ENCODE data around the gene NTM.

The NTM gene

DNA sequence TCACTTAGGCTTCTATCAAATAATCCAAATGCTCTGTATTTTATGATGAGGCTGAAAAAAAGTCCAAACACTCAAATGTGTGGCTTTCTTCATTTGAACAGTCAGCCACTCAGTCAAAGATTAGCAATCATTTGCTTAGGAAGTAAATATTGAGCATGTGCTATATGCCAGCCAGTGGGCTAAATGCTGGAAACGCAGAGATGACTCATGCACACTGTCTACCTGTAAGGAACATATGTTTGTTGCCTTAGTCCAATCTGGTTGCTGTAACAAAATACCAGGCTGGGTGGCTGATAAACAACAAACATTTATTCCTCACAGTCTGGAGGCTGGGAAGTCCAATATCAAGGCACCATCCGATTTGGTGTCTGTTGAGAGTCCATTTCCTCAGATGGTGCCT lies 617.3 kb downstream of the NTM start:
- TF ChIP-seq ZNF274 (IDR thresholded peaks at IDR 0.05; ENCODE audit: low read depth, low read length): no peak
- H3K4me3 ChIP-seq (ENCODE audit: low read length): no peak overlapping the region

DNA sequence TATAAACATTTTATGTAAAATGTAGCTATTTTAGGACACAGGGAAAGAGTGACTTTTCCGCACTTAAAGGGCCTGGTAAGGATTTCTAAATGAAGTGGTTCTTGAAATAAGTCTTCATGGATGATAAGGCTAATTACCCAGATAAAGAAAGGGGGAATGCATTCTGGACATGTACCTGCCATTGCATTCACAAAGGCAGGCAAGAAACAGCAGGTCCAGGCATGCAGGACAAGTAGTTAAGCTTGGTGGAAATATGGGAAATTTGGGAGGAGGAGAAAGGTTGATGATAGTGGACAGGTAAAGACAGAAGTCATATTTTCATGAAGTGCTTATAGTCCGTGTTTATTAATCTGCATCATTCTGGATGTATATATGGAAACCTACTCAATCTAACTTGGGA lies 621.2 kb downstream of the NTM start:
- H3K4me3 ChIP-seq (ENCODE audit: low read length): no peak overlapping the region
- no peak for TF ChIP-seq ZNF274 (IDR thresholded peaks at IDR 0.05; ENCODE audit: low read depth, low read length)

DNA sequence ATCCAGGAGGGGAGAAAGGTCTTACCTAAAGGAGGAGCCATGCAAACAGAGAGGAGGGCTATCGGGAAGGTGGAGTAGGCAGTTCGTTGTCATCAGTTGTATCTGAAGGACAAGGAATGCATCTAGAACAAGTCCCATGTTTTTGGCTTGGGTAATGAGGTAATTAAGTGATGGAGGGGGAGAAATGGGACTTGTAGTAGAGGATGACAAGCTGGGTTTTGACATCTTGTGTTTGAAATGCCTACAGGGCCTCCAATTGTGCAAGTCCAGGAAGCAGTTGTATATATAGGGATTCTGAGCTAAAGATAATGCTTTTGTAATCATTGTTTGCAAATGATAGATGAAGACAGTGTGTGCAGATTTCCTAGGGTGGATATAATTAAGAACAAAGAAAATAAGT lies 622.8 kb downstream of the NTM start:
- TF ChIP-seq ZNF274 (IDR thresholded peaks at IDR 0.05; ENCODE audit: low read depth, low read length): no peak
- no peak overlapping the region for H3K4me3 ChIP-seq (ENCODE audit: low read length)

DNA sequence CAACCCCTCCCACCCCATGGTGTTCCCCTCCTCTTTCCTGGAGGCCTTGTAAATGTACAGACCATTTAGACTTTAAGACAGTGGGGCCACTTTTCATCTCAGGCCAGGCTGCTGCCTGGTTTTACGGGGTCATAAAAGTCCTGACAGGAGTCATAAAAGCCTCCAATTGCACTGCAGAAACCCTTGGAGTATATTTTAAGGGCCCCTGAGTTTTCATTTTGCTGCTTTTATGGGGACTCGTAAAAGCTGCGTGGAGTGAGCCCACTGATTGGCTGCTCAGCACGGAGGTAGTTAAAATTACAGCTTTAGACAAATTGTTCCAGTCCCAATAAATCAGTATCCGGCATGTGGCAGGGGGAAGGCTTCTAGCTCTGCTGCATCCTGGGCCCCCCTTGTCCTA lies 627.6 kb downstream of the NTM start:
- no peak overlapping the region for H3K4me3 ChIP-seq (ENCODE audit: low read length)
- TF ChIP-seq ZNF274 (IDR thresholded peaks at IDR 0.05; ENCODE audit: low read depth, low read length): no peak

DNA sequence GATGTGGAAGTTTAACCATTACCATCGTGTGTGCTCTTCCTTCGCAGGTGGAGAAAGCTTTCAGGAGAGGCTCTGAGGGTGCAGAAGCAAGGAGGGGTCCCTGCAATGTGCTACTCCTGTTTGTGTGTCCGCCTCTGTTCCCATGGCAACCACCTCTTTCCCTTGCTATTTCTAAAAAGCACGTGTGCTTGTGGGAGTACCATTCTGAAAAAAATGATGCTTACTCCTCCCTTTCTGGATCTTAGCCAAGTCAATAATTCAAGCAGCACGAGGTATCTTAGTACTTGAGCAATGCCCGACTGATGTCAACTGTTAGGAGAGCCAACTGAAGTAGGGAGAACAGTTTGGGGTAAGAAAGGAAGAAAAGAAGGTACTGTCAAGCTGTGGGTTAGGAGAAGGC lies 628.7 kb downstream of the NTM start:
- TF ChIP-seq ZNF274 (IDR thresholded peaks at IDR 0.05; ENCODE audit: low read depth, low read length): no peak

DNA sequence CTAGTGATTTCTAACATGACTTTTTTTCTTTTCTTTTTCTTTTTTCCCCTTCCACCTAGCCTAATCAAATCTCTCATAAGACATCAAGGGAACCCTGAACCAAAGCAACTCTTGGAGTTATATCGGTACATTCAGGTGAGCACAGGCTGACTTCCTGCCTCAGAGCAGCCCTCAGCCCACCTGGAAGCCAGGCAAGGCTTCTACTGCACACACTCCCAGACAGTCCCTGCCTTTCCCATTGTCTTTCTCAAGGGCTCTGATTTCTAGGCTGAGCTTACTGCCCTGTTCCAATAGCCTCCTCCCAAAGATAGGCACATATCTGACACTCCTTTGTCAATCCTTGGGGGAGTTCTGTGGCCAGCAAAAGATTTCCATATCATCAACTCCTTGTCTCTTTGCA lies 629.5 kb downstream of the NTM start:
- TF ChIP-seq ZNF274 (IDR thresholded peaks at IDR 0.05; ENCODE audit: low read depth, low read length): no peak
- H3K4me3 ChIP-seq (ENCODE audit: low read length): no peak overlapping the region

More for the DNA sequence above, 628.7 kb downstream of the NTM start:
- H3K4me3 ChIP-seq (ENCODE audit: low read length): no peak overlapping the region

DNA sequence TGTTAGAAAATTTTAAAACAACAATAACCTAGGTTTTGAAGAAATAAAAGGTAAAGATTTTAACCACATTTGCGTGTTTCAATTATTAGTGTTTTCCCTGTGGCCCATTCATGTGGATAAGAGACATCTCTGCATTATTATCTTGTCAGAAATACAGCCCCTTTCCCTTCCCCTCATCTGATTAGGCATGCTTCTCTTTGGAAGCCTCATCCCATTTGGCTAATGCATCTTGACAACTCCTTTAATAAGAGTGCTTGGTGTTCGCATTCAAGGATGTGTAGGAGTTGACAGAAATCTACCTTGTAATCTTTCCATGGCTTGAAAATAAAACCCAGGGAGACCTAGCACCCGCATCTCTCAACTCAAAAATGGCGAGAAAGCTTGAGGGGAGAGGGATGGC lies 635.5 kb downstream of the NTM start:
- no peak overlapping the region for H3K4me3 ChIP-seq (ENCODE audit: low read length)
- no peak for TF ChIP-seq ZNF274 (IDR thresholded peaks at IDR 0.05; ENCODE audit: low read depth, low read length)

DNA sequence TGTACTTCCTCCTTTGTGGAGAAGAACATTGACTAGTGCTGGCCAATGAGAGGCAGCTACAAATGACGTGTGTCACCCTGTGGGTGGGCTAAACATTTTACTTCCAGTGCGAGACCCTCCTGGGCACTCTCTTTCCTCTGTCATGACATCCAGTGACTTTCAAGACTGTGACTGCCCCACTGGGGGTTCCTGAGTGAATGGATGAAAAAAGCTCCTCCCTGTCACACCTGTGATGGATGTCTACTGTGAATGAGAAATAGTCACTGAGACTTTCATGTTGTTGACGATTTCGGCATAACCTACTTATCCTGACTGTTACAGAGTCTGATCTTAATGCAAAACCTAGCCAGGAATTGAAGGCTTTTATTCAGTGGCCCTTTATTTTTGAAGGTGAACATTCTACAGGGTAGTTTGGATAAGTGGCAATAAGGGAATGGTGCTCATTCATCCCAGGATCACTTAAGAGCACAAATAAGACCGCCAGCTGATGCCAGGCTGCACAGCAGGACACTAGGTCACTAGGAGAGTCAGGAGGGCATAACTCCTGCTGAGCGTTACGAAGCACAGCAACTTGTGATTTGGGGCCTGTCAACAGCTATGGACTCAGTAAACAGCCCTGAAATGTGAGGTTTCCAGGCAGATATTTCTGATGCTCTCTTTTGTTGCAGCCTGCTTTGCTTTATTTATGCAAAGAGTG lies 636.6 kb downstream of the NTM start:
- no peak for TF ChIP-seq ZNF274 (IDR thresholded peaks at IDR 0.05; ENCODE audit: low read depth, low read length)
- H3K4me3 ChIP-seq (ENCODE audit: low read length): no peak overlapping the region

DNA sequence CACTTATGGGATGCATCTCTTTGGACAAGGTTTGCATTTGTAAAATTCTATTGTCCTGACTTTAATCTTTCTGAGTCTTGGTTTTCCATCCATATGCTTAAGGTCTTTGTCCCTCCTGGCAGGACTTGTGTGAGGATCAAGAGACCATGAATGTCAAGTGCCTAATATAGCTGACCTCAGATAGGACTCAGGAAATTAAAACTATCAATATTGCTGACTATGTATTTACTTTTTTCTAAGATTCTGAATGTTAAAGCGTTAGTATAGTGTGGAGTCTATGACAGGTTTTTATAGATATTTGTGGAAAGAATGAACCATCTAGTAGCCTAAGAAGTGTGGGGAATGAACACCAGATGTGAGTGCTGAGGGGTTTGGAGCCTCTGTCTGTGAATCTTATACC lies 637.8 kb downstream of the NTM start:
- no peak overlapping the region for H3K4me3 ChIP-seq (ENCODE audit: low read length)
- TF ChIP-seq ZNF274 (IDR thresholded peaks at IDR 0.05; ENCODE audit: low read depth, low read length): no peak

DNA sequence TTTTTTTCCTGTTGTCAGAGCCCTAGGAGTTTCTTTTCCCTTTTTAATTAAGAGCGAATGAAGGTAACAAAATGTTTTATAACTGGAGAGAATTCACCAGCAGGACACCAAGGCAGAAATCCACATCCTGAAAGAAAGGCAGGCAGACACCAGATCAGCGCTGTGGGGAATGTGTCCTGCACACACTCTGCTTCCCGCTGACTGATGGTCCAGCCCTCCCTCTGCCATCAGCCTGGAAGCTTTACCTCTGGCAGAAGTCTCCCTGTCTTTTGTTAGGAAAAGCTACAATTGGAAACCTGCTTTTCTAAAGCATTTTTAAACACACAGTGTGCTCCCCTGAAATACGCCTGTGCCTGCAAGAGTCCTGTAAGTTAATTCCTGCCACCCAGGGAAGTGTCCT lies 638.5 kb downstream of the NTM start:
- TF ChIP-seq ZNF274 (IDR thresholded peaks at IDR 0.05; ENCODE audit: low read depth, low read length): no peak

DNA sequence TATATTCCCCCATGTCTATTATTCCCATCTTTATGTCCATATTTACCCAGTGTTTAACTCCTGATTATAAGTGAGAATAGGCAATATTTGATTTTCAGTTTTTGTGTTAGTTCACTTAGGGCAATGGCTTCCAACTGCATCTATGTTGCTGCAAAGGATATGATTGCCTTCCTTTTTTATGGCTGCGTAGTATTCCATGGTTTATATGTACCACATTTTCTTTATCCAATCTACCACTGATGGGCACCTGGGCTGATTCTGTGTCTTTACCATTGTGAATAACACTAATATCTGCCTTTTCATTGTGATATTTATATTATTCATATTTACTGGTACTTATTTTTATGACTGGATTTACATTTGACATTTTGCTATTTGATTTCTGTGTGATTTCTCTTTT lies 649.6 kb downstream of the NTM start:
- H3K4me3 ChIP-seq (ENCODE audit: low read length): no peak overlapping the region
- TF ChIP-seq ZNF274 (IDR thresholded peaks at IDR 0.05; ENCODE audit: low read depth, low read length): no peak

More for the DNA sequence above, 638.5 kb downstream of the NTM start:
- H3K4me3 ChIP-seq (ENCODE audit: low read length): no peak overlapping the region

DNA sequence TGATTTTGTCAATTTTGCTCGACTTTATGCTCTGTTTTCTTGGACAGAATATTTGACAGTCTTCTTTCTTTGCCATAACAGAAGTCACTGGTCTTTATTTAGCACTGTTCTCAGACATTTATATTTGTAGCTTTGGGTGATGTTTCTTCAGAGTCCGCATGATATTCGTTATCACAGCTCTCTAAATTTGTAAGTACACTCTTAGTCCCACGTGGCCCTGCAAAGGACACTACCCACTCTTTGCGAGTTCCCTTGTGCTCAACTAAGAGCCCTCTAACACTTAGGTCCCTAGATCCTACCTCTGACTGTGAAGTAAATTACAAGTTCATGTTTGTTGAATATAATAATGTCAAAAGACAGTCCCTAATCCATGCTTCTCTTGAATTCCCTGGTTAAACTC lies 651.9 kb downstream of the NTM start:
- TF ChIP-seq ZNF274 (IDR thresholded peaks at IDR 0.05; ENCODE audit: low read depth, low read length): no peak
- no peak overlapping the region for H3K4me3 ChIP-seq (ENCODE audit: low read length)

DNA sequence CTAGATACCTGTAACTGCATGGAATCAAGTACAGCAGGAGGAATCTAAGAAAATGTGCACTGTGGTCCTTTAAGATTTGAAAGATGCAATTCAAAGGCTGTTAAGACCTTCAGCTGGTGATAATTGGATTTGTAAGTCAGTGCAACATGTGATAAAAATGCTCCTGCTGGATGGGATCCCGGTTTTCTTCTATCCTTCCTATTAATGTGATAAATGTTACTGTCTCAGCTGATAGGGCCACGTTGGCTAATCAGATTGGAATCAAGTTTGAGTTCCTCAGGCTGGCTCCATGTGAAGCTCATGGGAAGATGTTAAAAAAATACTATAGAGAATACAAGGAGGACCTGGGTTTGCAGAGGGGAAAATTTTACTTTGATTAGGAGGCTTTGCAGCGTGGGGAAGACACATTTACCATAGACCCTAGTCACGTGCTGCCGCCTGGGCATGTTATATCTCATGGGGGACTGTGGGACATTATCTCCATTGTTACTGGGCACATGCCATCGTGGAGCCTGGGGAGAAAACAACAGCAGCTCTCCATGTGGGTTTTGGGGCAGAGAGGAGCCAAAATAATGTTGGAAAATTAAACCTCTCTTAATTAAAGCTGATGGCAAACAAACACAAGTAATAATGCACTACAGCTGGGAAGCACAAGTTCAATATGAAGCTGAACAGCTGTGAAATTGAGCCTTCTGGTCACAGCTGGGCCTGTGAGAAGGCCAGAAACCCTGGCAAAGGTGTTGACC lies 652.5 kb downstream of the NTM start:
- no peak overlapping the region for H3K4me3 ChIP-seq (ENCODE audit: low read length)
- TF ChIP-seq ZNF274 (IDR thresholded peaks at IDR 0.05; ENCODE audit: low read depth, low read length): no peak

DNA sequence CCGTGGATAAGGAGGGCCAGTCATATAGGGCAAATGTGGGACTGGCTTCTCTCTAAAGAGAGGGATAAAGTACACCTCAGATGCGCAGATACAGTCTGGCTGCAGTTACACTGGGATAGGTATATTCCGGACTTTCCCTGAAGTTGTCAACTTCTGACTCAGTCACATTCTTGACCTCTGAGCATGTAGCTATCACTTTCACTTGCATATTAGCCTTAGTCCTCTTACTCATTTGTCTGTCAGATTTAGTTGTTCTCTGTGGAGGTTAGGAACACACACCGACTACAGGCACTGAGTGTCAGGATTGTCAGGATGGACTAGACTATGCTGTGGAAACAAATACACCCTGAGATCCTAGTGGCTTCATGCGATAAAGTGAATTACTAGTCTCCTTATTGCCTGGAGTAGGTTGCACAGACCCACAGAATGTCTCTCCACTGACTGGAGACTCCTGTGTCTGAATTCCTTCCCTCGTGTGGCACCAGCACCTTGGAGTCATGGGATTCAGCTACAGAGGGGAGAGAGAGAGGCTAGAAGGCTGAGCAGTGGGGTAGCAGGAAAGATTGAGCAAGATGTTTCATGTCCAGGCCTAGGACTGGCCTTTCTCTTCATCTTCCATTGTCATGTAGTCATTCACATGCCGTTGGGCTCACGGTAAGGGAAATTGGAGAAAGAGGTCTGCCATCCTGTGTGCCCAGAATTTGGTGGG lies 654.3 kb downstream of the NTM start:
- no peak for TF ChIP-seq ZNF274 (IDR thresholded peaks at IDR 0.05; ENCODE audit: low read depth, low read length)
- no peak overlapping the region for H3K4me3 ChIP-seq (ENCODE audit: low read length)

DNA sequence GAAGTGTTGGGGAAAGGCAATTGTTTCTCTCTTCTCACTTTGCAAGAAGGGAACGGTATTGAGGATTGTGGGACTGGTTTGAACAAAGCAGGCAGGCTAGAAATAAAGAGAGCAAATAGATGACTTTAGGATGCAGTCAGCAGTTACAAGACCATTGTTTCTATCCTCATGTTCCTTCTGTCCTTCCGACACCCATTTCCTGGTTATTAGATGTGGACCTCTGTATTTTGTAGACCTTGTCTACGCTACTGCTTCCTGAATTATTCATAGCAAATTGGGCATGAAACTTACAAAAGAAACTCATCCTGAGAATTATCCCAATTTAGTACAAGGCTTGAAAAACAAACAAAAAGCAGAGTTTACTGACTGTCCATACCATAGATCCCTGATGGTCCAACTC lies 656.3 kb downstream of the NTM start:
- H3K4me3 ChIP-seq (ENCODE audit: low read length): no peak overlapping the region
- no peak for TF ChIP-seq ZNF274 (IDR thresholded peaks at IDR 0.05; ENCODE audit: low read depth, low read length)
